ENCODE data around the gene NEK4. TPM values are rescaled to one million over a fixed set of nuclear protein-coding genes. Genes with fewer than 3 reads are reported as not detected.

The NEK4 gene
- total RNA-seq, 1 experiment from 2014 or later = 20.5 TPM

DNA sequence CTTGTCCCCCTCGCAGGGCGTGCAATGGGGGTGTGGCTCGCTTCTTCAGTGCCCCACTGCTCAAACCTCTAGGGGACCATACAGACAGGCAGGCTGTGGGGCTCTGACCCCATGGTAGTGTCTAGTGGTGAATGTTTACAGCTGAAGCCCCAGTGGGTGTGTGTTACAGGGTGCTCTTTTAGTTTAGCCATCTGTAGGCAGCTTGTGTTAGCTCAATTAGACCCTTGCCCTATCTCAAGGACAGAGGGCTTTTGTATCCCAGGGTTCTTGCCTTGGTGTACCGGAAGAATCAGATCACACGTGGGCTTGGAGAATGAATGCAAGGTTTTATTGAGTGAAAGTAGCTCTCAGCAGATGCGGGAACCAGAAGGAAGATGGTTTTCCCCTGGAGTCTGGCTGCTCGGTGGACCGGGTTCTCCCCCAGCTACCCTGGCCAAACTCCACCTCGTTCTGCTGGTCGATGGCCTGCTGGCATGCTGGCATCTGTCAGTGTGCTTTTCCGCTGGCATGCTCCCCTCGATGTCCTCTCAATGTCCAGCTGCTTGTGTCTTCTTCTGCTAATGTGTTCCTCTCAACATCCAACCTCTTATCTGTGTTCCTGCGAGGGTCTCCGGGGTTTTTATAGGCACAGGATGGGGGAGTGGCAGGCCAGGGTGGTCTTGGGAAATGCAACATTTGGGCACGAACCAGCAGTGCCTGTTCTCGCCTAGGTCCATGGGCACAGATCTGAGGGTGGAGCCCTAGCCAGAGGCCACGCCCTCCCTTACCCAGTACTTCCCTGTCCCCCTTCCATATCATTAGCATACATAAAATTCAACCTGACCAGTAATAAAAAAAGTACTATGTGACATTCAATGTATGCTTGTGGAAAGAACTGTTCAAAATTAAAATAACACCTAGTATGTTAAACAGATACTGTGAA is 58.2 kb downstream of the NEK4 start:
- Histone ChIP-seq H3K9me3 (ENCODE audit: low read length) (no peaks in the 10 kb centered on the region), H3K79me2 (ENCODE audit: low read length) (peaks cover 7% of the 10 kb centered on the region), H3K9me2 (replicated peaks; ENCODE audit: insufficient read depth, low read length) (no peaks in the 10 kb centered on the region), H3K4me2 (ENCODE audit: low read depth, low read length, poor library complexity, severe bottlenecking) (no peak overlapping the region), H3K9ac (ENCODE audit: low read length) (no peak overlapping the region), H3K27ac (ENCODE audit: low read length) (no peak overlapping the region), H3K4me1 (ENCODE audit: low read length) (peaks cover 15% of the 10 kb centered on the region), H4K20me1 (ENCODE audit: insufficient read depth, low read depth, low read length) (no peaks in the 10 kb centered on the region), H3K36me3 (ENCODE audit: insufficient read depth, low read length) (peaks cover 15% of the 10 kb centered on the region), H3K27me3 (ENCODE audit: low read length) (no peaks in the 10 kb centered on the region), H3K4me3 (ENCODE audit: low read length) (no peak overlapping the region), H2AFZ (ENCODE audit: low read length) (no peak overlapping the region)
- no peak for DNase-seq

DNA sequence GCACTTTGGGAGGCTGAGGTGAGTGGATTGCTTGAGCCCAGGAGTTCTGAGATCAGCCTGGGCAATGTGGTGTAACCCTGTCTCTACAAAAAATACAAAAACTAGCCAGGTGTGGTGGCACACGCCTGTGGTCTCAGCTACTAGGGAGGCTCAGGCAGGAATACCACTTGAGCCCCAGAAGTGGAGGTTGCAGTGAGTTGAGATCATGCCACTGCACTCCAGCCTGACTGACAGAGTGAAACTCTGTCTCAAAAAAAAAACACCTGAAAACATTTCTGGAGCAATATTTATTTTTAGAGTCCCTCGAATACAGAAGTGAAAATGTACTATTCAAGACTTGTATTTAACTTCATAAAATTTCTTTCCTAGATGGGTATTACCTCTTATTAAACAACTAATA is 60.2 kb downstream of the NEK4 start:
- Histone ChIP-seq H3K79me2 (ENCODE audit: low read length) (peaks cover 23% of the 10 kb centered on the region), H3K27me3 (ENCODE audit: low read length) (no peaks in the 10 kb centered on the region), H4K20me1 (ENCODE audit: insufficient read depth, low read depth, low read length) (peaks cover 6% of the 10 kb centered on the region; the same call in 1 of the 2 replicates), H3K4me3 (ENCODE audit: low read length) (no peak overlapping the region), H3K27ac (ENCODE audit: low read length) (no peak overlapping the region), H3K9me2 (replicated peaks; ENCODE audit: insufficient read depth, low read length) (no peaks in the 10 kb centered on the region), H3K9ac (ENCODE audit: low read length) (no peak overlapping the region), H3K4me1 (ENCODE audit: low read length) (peaks cover 20% of the 10 kb centered on the region), H3K9me3 (ENCODE audit: low read length) (no peaks in the 10 kb centered on the region), H2AFZ (ENCODE audit: low read length) (no peak overlapping the region), H3K36me3 (ENCODE audit: insufficient read depth, low read length) (peaks cover 15% of the 10 kb centered on the region), H3K4me2 (ENCODE audit: low read depth, low read length, poor library complexity, severe bottlenecking) (no peak overlapping the region)
- no peak for DNase-seq

DNA sequence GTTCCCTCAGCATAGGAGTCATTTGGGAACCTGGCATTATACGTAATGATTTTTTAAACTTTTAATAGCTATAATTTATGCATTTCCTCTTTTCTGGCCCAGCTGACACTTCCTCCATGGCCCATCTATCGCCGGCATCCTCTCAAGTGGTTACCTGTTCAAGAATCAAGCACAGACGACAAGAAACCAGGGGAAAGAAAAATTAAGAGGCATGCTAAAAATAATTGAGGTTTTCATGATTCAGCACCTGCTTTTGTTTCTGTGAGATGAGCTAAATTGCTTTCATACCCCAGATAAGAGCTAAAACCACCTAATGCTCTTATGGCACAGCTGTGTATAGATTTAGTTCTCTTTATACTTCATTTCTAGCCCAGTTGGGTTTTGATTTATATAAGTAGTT is 63.2 kb downstream of the NEK4 start:
- peaks cover 35% of the 10 kb centered on the region for H3K4me1 ChIP-seq (ENCODE audit: low read length)
- H3K27ac ChIP-seq (ENCODE audit: low read length) = peak overlapping the region; percentile 73
- H3K36me3 ChIP-seq (ENCODE audit: insufficient read depth, low read length) = peaks cover 15% of the 10 kb centered on the region
- peaks cover 6% of the 10 kb centered on the region; the same call in 1 of the 2 replicates for H4K20me1 ChIP-seq (ENCODE audit: insufficient read depth, low read depth, low read length)
- DNase-seq = no peak
- H3K4me2 ChIP-seq (ENCODE audit: low read depth, low read length, poor library complexity, severe bottlenecking) = peak overlapping the region; percentile 78
- no peaks in the 10 kb centered on the region for H3K9me2 ChIP-seq (replicated peaks; ENCODE audit: insufficient read depth, low read length)
- no peaks in the 10 kb centered on the region for H3K9me3 ChIP-seq (ENCODE audit: low read length)
- H3K9ac ChIP-seq (ENCODE audit: low read length) = peak overlapping the region; percentile 96
- H3K79me2 ChIP-seq (ENCODE audit: low read length) = peaks cover 51% of the 10 kb centered on the region
- H2AFZ ChIP-seq (ENCODE audit: low read length) = no peak overlapping the region
- no peaks in the 10 kb centered on the region for H3K27me3 ChIP-seq (ENCODE audit: low read length)
- peak overlapping the region; percentile 90 for H3K4me3 ChIP-seq (ENCODE audit: low read length)

DNA sequence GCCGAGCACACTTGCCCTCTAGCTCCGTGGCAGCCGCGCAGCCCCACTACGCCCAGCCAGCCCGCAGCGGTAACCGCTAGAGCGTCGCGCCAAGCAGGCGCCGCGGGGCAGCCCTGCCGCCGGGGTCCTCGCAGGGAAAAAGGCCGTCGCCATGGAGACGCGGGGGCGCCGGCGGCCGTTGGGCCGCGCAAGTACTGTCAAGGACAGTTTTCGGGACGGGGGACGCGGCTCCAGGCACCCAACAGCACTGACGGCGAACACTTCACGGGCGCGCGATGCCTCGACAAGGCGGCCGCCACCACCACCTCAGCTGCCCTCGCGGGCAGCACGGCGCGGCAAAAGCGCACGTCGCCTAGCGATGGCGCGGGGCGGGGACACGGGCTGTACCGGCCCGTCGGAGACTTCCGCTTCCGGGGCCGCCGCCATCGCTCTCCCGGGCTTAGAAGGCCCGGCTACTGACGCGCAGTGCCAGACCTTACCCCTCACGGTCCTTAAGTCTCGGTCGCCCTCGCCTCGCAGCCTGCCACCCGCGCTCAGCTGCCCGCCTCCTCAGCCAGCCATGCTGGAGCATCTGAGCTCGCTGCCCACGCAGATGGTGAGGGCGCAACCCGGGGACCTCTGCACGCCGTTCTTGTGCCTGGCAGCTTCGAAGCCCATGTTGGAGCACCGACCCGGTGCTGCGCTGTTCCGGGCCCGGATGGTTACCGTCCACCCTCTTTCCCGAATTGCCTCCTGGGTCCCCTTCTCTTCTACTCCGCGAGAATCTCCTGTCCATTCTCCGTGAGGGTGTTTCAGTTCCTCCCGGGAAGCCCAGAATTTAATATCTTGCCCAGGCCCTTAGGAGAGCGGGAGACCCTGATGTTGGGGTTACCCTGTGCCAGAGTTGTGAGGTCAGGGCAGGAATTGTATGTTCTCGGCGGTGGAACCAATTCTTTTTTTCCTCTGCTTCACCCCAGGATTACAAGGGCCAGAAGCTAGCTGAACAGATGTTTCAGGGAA is 64.8 kb downstream of the NEK4 start, which contains the start of the genes GLT8D1 and SPCS1:
Gene GLT8D1, minus strand, starts transcription at position 104 of the 999 bp plus-strand sequence. CDS start 5,331 bp downstream, outside the sequence.
Gene SPCS1, plus strand, starts transcription at position 419 of the 999 bp plus-strand sequence. Its CDS starts 141 bp downstream, at position 560.
- Histone ChIP-seq H4K20me1 (ENCODE audit: insufficient read depth, low read depth, low read length) (peaks cover 6% of the 10 kb centered on the region; the same call in 1 of the 2 replicates), H3K4me3 (ENCODE audit: low read length) (peak within 1 kb of the TSS; percentile 90), H3K36me3 (ENCODE audit: insufficient read depth, low read length) (peaks cover 11% of the 10 kb centered on the region), H3K27me3 (ENCODE audit: low read length) (no peaks in the 10 kb centered on the region), H2AFZ (ENCODE audit: low read length) (peak within 1 kb of the TSS; percentile 69), H3K4me2 (ENCODE audit: low read depth, low read length, poor library complexity, severe bottlenecking) (peak within 1 kb of the TSS; percentile 78), H3K9ac (ENCODE audit: low read length) (peak within 1 kb of the TSS; percentile 96), H3K4me1 (ENCODE audit: low read length) (peaks cover 35% of the 10 kb centered on the region), H3K9me3 (ENCODE audit: low read length) (no peaks in the 10 kb centered on the region), H3K27ac (ENCODE audit: low read length) (peak within 1 kb of the TSS; percentile 73), H3K9me2 (replicated peaks; ENCODE audit: insufficient read depth, low read length) (no peaks in the 10 kb centered on the region), H3K79me2 (ENCODE audit: low read length) (peaks cover 64% of the 10 kb centered on the region)
- DNase-seq = peak; percentile 95

DNA sequence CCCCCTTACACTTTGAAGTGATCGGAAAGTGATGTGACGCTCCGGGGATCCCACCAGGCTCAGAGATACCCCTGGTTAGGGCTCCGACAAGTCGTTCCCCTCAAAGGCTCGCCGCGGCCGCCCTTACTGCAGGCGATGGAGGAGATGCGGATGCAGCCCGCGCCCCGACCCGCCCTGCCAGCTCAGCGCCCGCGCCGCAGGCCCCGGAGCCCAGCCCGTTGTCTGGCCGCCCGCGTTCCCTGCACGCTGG is 65.4 kb downstream of the NEK4 start:
- Histone ChIP-seq H3K27ac (ENCODE audit: low read length) (peak overlapping the region; percentile 73), H2AFZ (ENCODE audit: low read length) (peak overlapping the region; percentile 69), H3K79me2 (ENCODE audit: low read length) (peaks cover 64% of the 10 kb centered on the region), H3K36me3 (ENCODE audit: insufficient read depth, low read length) (peaks cover 11% of the 10 kb centered on the region), H3K9me2 (replicated peaks; ENCODE audit: insufficient read depth, low read length) (no peaks in the 10 kb centered on the region), H3K9ac (ENCODE audit: low read length) (peak overlapping the region; percentile 96), H3K4me3 (ENCODE audit: low read length) (peak overlapping the region; percentile 90), H3K4me1 (ENCODE audit: low read length) (peaks cover 29% of the 10 kb centered on the region), H3K27me3 (ENCODE audit: low read length) (no peaks in the 10 kb centered on the region), H4K20me1 (ENCODE audit: insufficient read depth, low read depth, low read length) (peaks cover 6% of the 10 kb centered on the region; the same call in 1 of the 2 replicates), H3K4me2 (ENCODE audit: low read depth, low read length, poor library complexity, severe bottlenecking) (peak overlapping the region; percentile 78), H3K9me3 (ENCODE audit: low read length) (no peaks in the 10 kb centered on the region)
- DNase-seq = no peak

DNA sequence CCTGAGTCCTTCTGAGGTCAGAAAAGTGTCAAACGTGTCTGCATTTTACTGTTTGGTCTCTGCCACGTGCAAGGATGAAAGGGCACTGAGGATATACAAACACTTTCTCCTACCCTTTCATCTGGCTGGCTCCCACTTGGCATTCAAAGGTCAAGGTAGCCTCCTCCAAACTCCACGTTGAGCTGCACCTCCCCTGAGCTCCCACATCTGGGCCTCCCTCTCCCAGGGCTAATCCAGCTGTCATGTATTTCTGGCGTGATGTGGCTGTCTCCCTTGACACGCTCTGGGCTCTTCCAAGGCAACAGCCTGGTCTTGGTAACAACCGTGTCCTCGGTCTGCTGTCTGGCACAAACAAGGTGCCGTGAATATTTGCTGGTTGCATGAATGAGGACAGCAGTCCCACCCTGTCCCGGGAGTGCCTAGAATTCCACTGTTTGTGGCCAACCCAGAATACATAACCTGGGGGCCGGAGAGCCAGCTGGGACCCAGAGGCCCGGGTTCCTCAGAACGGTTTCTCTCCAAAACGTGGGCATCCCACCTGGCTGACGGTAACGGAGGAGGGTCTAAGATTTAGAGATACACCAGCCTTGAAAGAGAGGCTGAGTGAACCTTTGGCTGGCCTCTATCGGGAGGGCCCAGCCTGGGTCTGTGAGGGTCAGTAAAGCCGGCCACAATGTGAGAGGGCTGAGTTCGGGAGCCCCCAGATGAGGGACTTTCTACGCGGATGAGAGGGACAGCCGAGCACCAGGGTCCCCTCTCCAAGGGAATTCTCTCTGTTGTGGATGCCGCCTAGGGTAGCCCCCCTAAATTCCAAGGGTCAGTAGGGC is 65.9 kb downstream of the NEK4 start:
- Histone ChIP-seq H3K36me3 (ENCODE audit: insufficient read depth, low read length) (peaks cover 11% of the 10 kb centered on the region), H2AFZ (ENCODE audit: low read length) (peak overlapping the region; percentile 69), H3K9me2 (replicated peaks; ENCODE audit: insufficient read depth, low read length) (no peaks in the 10 kb centered on the region), H3K4me2 (ENCODE audit: low read depth, low read length, poor library complexity, severe bottlenecking) (peak overlapping the region; percentile 78), H3K27me3 (ENCODE audit: low read length) (no peaks in the 10 kb centered on the region), H3K4me3 (ENCODE audit: low read length) (peak overlapping the region; percentile 90), H3K27ac (ENCODE audit: low read length) (peak overlapping the region; percentile 73), H3K79me2 (ENCODE audit: low read length) (peaks cover 68% of the 10 kb centered on the region), H3K9me3 (ENCODE audit: low read length) (no peaks in the 10 kb centered on the region), H3K4me1 (ENCODE audit: low read length) (peaks cover 27% of the 10 kb centered on the region), H4K20me1 (ENCODE audit: insufficient read depth, low read depth, low read length) (peaks cover 6% of the 10 kb centered on the region; the same call in 1 of the 2 replicates), H3K9ac (ENCODE audit: low read length) (peak overlapping the region; percentile 96)
- DNase-seq = peak; percentile 70

DNA sequence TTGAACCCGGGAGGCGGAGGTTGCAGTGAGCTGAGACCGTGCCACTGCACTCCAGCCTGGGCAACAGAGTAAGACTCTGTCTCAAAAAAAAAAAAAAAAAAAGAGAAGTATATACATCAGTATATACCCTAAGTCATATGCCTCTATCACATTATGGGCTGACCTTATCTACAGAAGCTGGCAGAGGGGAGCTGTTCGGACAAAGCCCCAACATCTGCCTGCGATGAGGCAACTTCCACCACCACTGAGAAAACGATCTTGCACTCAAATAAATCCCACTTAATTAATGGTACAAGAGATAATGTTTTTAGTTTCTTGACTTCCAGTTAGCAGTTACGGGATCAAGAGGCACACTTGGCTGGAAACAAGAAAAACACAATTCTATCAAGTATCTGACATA is 67.4 kb downstream of the NEK4 start:
- peak overlapping the region; percentile 78 for H3K4me2 ChIP-seq (ENCODE audit: low read depth, low read length, poor library complexity, severe bottlenecking)
- H3K4me3 ChIP-seq (ENCODE audit: low read length) = no peak overlapping the region
- peaks cover 27% of the 10 kb centered on the region for H3K4me1 ChIP-seq (ENCODE audit: low read length)
- no peaks in the 10 kb centered on the region for H3K27me3 ChIP-seq (ENCODE audit: low read length)
- no peak for DNase-seq
- H3K36me3 ChIP-seq (ENCODE audit: insufficient read depth, low read length) = peaks cover 8% of the 10 kb centered on the region
- H3K9me2 ChIP-seq (replicated peaks; ENCODE audit: insufficient read depth, low read length) = no peaks in the 10 kb centered on the region
- peaks cover 68% of the 10 kb centered on the region for H3K79me2 ChIP-seq (ENCODE audit: low read length)
- H3K27ac ChIP-seq (ENCODE audit: low read length) = no peak overlapping the region
- H3K9ac ChIP-seq (ENCODE audit: low read length) = no peak overlapping the region
- H3K9me3 ChIP-seq (ENCODE audit: low read length) = no peaks in the 10 kb centered on the region
- peaks cover 6% of the 10 kb centered on the region; the same call in 1 of the 2 replicates for H4K20me1 ChIP-seq (ENCODE audit: insufficient read depth, low read depth, low read length)
- no peak overlapping the region for H2AFZ ChIP-seq (ENCODE audit: low read length)
